IPS-18c (cell line): Measurements from ENCODE around the gene P3H4.

Source experiments
- H3K4me3 ChIP-seq: 2 replicates; pipeline ENCODE4 v1.7.0; 2013; ENCODE audit warnings: low read depth, mild to moderate bottlenecking, low read length, moderate library complexity; ENCODE audit not compliant: insufficient read depth
- H3K9me3 ChIP-seq: one replicate; pipeline ENCODE4 v1.6.1; 2013; ENCODE audit warnings: mild to moderate bottlenecking, low read length, moderate library complexity; ENCODE audit not compliant: control insufficient read depth, insufficient read depth

The P3H4 gene

GRCh38 chr17:41800601-41801373 is 11.0 kb downstream of the P3H4 start:
- peaks cover 2% of the 10 kb centered on the region for H3K9me3 ChIP-seq
- peak overlapping the region; percentile 34 for H3K4me3 ChIP-seq

GRCh38 chr17:41799366-41799765 is 12.4 kb downstream of the P3H4 start:
- no peak overlapping the region for H3K4me3 ChIP-seq
- peaks cover 2% of the 10 kb centered on the region for H3K9me3 ChIP-seq

GRCh38 chr17:41797377-41797776 is 14.4 kb downstream of the P3H4 start:
- H3K4me3 ChIP-seq, result no peak overlapping the region
- H3K9me3 ChIP-seq, result peaks cover 2% of the 10 kb centered on the region

- H3K9me3 ChIP-seq, result peaks cover 2% of the 10 kb centered on the region
Observed at GRCh38 chr17:41796121-41796895, 15.4 kb downstream of the P3H4 start.

GRCh38 chr17:41794540-41794975 is 17.2 kb downstream of the P3H4 start:
- H3K9me3 ChIP-seq, result peaks cover 2% of the 10 kb centered on the region
- H3K4me3 ChIP-seq, result no peak overlapping the region

More at GRCh38 chr17:41796121-41796895, 15.4 kb downstream of the P3H4 start:
- H3K4me3 ChIP-seq, result no peak overlapping the region

GRCh38 chr17:41793784-41794539 is 17.8 kb downstream of the P3H4 start:
- Histone ChIP-seq H3K9me3 (peaks cover 2% of the 10 kb centered on the region), H3K4me3 (peak overlapping the region; percentile 36; the same call in 1 of the 2 replicates)

- Histone ChIP-seq H3K9me3 (peaks cover 2% of the 10 kb centered on the region), H3K4me3 (peak overlapping the region; percentile 36)
Observed at GRCh38 chr17:41792845-41793783, 18.6 kb downstream of the P3H4 start.

- Histone ChIP-seq H3K9me3 (no peaks in the 10 kb centered on the region), H3K4me3 (no peak overlapping the region)
Observed at GRCh38 chr17:41787021-41787418, 24.7 kb downstream of the P3H4 start.

- Histone ChIP-seq H3K4me3 (peak within 1 kb of the TSS; percentile 88), H3K9me3 (no peaks in the 10 kb centered on the region)
Observed at GRCh38 chr17:41786227-41787020, 25.3 kb downstream of the P3H4 start, which contains the start of gene JUP. TSS of gene JUP (minus strand) at chr17:41786711. CDS start at chr17:41771854, 14,857 bp downstream.

GRCh38 chr17:41785859-41786226 is 25.9 kb downstream of the P3H4 start:
- Histone ChIP-seq H3K9me3 (no peaks in the 10 kb centered on the region), H3K4me3 (peak overlapping the region; percentile 88)

GRCh38 chr17:41785091-41785858 is 26.5 kb downstream of the P3H4 start:
- Histone ChIP-seq H3K9me3 (no peaks in the 10 kb centered on the region), H3K4me3 (peak overlapping the region; percentile 88)

- no peaks in the 10 kb centered on the region for H3K9me3 ChIP-seq
- H3K4me3 ChIP-seq, result peak overlapping the region; percentile 88
Observed at GRCh38 chr17:41784207-41784744, 27.5 kb downstream of the P3H4 start.

- no peak overlapping the region for H3K4me3 ChIP-seq
- no peaks in the 10 kb centered on the region for H3K9me3 ChIP-seq
Observed at GRCh38 chr17:41782142-41782541, 29.6 kb downstream of the P3H4 start.

- Histone ChIP-seq H3K4me3 (no peak overlapping the region), H3K9me3 (no peaks in the 10 kb centered on the region)
Observed at GRCh38 chr17:41781404-41782110, 30.2 kb downstream of the P3H4 start.
